ENCODE measurements around the gene SSX2IP. TPM values are rescaled to one million over a fixed set of nuclear protein-coding genes. Genes with fewer than 3 reads are reported as not detected.

Gene SSX2IP
- total RNA-seq, 1 experiment from 2014 or later: 28.0 TPM

DNA sequence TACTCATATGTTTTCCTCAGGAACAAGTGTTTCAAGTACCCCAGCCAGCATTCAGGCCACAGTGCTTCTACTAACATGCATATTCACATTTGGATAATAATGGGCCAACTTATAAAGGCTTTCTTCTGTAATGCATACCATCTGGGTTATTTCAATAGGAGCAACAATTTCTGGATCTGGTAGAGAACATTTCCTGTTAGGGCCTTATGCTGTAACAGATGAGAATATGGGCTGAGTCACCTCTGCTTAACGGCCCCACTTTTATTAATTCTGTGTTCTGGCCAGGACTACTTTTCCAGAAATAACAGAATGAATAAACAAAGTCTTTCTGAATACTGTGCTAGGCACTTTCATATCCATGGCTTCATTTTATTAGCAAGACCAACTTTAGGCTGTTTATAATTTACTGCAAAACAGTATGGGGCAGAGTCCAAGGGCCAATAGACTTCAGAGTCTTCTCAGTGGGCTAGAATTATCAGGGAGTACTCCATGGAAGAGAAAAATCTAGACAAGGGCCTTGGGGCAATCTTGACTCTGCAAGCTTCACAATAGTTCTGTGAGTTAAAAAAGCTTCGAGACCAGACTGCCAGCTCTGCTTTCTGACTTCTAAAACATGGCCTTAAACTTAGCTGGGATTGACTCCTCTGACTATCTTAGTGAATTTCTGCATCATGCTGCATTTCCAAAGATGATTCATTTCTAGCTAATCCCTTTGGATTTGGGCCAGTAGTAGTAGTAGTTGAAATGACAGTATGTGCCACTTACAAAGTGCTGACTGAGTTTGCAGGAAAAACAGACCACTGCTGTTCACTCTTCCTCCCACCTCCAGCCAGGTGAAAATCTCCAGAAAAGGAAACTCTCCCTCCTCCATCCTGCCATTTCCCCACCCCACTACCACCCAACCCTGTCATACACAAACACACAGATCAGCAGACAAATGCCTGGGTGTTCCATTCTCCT lies 8.2 kb upstream of the SSX2IP start:
- peaks cover 21% of the 10 kb centered on the region for H3K4me1 ChIP-seq (ENCODE audit: insufficient read depth, low read length)
- intact Hi-C loops (cut with micrococcal nuclease): loop anchor here (1.0 to 10.0 kb wide), 4 partner anchors 8 to 136 kb away; partner anchors contain the start of gene SSX2IP
- CTCF ChIA-PET: interaction anchor here (0.6 kb wide), 2 partner anchors 9 to 51 kb away, joined by 4 to 6 read pairs; no protein-coding TSS in a partner anchor
- no peaks in the 10 kb centered on the region for H3K36me3 ChIP-seq (ENCODE audit: low read depth, low read length)
- H4K20me1 ChIP-seq (ENCODE audit: low read length): no peaks in the 10 kb centered on the region
- H3K9ac ChIP-seq (ENCODE audit: low read length): no peak overlapping the region
- POLR2A ChIA-PET (ENCODE audit: unreplicated experiment): interaction anchor here (0.6 kb wide), 1 partner anchor 29 kb away, joined by 4 read pairs; no protein-coding TSS in a partner anchor
- BruUV-seq (replicated peaks): no TSS peak
- no peak overlapping the region for H2AFZ ChIP-seq (ENCODE audit: low read length)
- DNase-seq (peak; percentile 90), ATAC-seq (peak; percentile 93)
- H3K4me2 ChIP-seq (ENCODE audit: low read length): peak overlapping the region; percentile 74
- no peaks in the 10 kb centered on the region for H3K79me2 ChIP-seq (ENCODE audit: low read length)
- H3K27me3 ChIP-seq (ENCODE audit: low read length): no peaks in the 10 kb centered on the region
- H3F3A ChIP-seq (ENCODE audit: low read length, unreplicated experiment): no peaks in the 10 kb centered on the region
- H3K9me2 ChIP-seq (replicated peaks; ENCODE audit: low read length): no peaks in the 10 kb centered on the region
- H3K4me3 ChIP-seq (ENCODE audit: low read length): peak overlapping the region; percentile 17; the same call in 1 of the 2 replicates
- TF ChIP-seq CTCF (conservative IDR thresholded peaks at IDR 0.05; ENCODE audit: low read depth, low read length): no peak
- no peak for TF ChIP-seq EZH2 (IDR thresholded peaks at IDR 0.05; ENCODE audit: low read length, unreplicated experiment)
- TF ChIP-seq EZH2phosphoT487 (IDR thresholded peaks at IDR 0.05; ENCODE audit: borderline replicate concordance, low read length): no peak
- peak overlapping the region; percentile 73 for H3K27ac ChIP-seq (ENCODE audit: low read length)
- H3K9me3 ChIP-seq (ENCODE audit: low read length): no peaks in the 10 kb centered on the region

GRCh38 chr1:84693785-84694184 lies 3.5 kb upstream of the SSX2IP start:
- intact Hi-C loops (cut with micrococcal nuclease): loop anchor here (10.0 kb wide), 1 partner anchor 141 kb away; no protein-coding TSS in a partner anchor
- Histone ChIP-seq H3K4me3 (ENCODE audit: low read length) (no peak overlapping the region), H3K27ac (ENCODE audit: low read length) (no peak overlapping the region), H3F3A (ENCODE audit: low read length, unreplicated experiment) (no peaks in the 10 kb centered on the region), H3K79me2 (ENCODE audit: low read length) (peaks cover 12% of the 10 kb centered on the region), H3K4me2 (ENCODE audit: low read length) (no peak overlapping the region), H4K20me1 (ENCODE audit: low read length) (no peaks in the 10 kb centered on the region; the same call in 1 of the 2 replicates), H3K9ac (ENCODE audit: low read length) (no peak overlapping the region), H2AFZ (ENCODE audit: low read length) (no peak overlapping the region), H3K27me3 (ENCODE audit: low read length) (no peaks in the 10 kb centered on the region), H3K9me2 (replicated peaks; ENCODE audit: low read length) (no peaks in the 10 kb centered on the region), H3K4me1 (ENCODE audit: insufficient read depth, low read length) (peaks cover 26% of the 10 kb centered on the region), H3K9me3 (ENCODE audit: low read length) (no peaks in the 10 kb centered on the region), H3K36me3 (ENCODE audit: low read depth, low read length) (no peaks in the 10 kb centered on the region)
- BruUV-seq (replicated peaks): no TSS peak
- DNase-seq (no peak), ATAC-seq (no peak)
- CTCF ChIA-PET: no interaction called here
- TF ChIP-seq EZH2 (IDR thresholded peaks at IDR 0.05; ENCODE audit: low read length, unreplicated experiment): no peak
- no peak for TF ChIP-seq CTCF (conservative IDR thresholded peaks at IDR 0.05; ENCODE audit: low read depth, low read length)
- no peak for TF ChIP-seq EZH2phosphoT487 (IDR thresholded peaks at IDR 0.05; ENCODE audit: borderline replicate concordance, low read length)
- POLR2A ChIA-PET (ENCODE audit: unreplicated experiment): no interaction called here
